Karpas-422 (cell line): ENCODE data around the gene CFAP119. TPM values are rescaled to one million over a fixed set of nuclear protein-coding genes. Genes with fewer than 3 reads are reported as not detected.

Experiments used
- DNase-seq: peaks from one replicate; pipeline ENCODE4 v3.0.0-alpha.2; 2015
- H2AFZ ChIP-seq: fragments of 200-600 bp; sonication (generic); 2 replicates; pipeline ENCODE4 v1.6.1; 2014; ENCODE audit warnings: antibody characterized with exemption, low read length, mixed read lengths
- H3K27ac ChIP-seq: fragments of 200-600 bp; sonication (generic); 2 replicates; pipeline ENCODE4 v1.5.1; 2014; ENCODE audit warnings: mild to moderate bottlenecking, low read length, moderate library complexity
- H3K27me3 ChIP-seq: fragments of 200-600 bp; sonication (generic); 2 replicates; pipeline ENCODE4 v1.6.1; 2014; ENCODE audit warnings: low read length, mixed read lengths
- H3K36me3 ChIP-seq: fragments of 200-600 bp; sonication (generic); 2 replicates; pipeline ENCODE4 v1.6.1; 2014; ENCODE audit warnings: low read length, mixed read lengths; ENCODE audit not compliant: insufficient read depth
- H3K4me1 ChIP-seq: fragments of 200-600 bp; sonication (generic); 2 replicates; pipeline ENCODE4 v1.6.1; 2014; ENCODE audit warnings: mild to moderate bottlenecking, low read length, mixed read lengths
- H3K4me2 ChIP-seq: fragments of 200-600 bp; sonication (generic); 2 replicates; pipeline ENCODE4 v1.6.1; 2014; ENCODE audit warnings: low read length, low read depth, mild to moderate bottlenecking; ENCODE audit not compliant: poor library complexity, severe bottlenecking
- H3K4me3 ChIP-seq: fragments of 200-600 bp; sonication (generic); 2 replicates; pipeline ENCODE4 v1.5.1; 2014; ENCODE audit warnings: mild to moderate bottlenecking, antibody characterized with exemption, low read length, mixed read lengths
- H3K79me2 ChIP-seq: fragments of 200-600 bp; sonication (generic); 2 replicates; pipeline ENCODE4 v1.6.1; 2014; ENCODE audit warnings: mild to moderate bottlenecking, low read length, mixed read lengths
- H3K9ac ChIP-seq: fragments of 200-600 bp; sonication (generic); 2 replicates; pipeline ENCODE4 v1.6.0; 2014; ENCODE audit warnings: low read length
- H3K9me2 ChIP-seq: fragments of 200-600 bp; sonication (generic), shearing (Covaris generic); replicated peaks from 2 replicates; pipeline ENCODE4 v1.6.0; 2014; ENCODE audit warnings: mild to moderate bottlenecking, low read length, moderate library complexity; ENCODE audit not compliant: insufficient read depth
- H3K9me3 ChIP-seq: fragments of 300-700, 200-600 bp; sonication (generic); 2 replicates; pipeline ENCODE4 v1.6.1; 2014; ENCODE audit warnings: low read length, mixed read lengths
- H4K20me1 ChIP-seq: fragments of 200-600 bp; sonication (generic); 2 replicates; pipeline ENCODE4 v1.6.1; 2014; ENCODE audit warnings: mild to moderate bottlenecking, antibody characterized with exemption, low read length, low read depth; ENCODE audit not compliant: insufficient read depth
- total RNA-seq: library from RNA; depleted of rRNA; stranded (reverse); fragments of >200 nt; shearing (Covaris generic); gene quantifications from 2 replicates; pipeline ENCODE4 v1.2.3, GENCODE V29; 2014; ENCODE audit warnings: low replicate concordance

Gene CFAP119
- total RNA-seq, 1 experiment from 2014 or later: 8.9 TPM

DNA sequence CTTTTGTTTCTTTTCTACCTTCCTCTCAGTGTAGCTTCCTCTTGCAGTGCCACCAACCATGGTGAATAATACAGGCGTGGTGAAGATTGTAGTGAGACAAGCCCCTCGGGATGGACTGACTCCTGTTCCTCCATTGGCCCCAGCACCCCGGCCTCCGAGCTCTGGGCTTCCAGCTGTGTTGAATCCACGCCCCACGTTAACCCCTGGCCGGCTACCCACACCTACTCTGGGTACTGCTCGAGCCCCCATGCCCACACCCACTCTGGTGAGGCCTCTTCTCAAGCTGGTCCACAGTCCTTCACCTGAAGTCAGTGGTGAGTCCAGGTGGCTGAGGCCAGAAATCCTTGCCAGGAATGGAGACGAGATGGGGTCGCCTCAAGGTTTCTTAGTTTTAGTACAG, 38.9 kb downstream of the CFAP119 start:
- Histone ChIP-seq H3K4me1 (no peaks in the 10 kb centered on the region), H3K9me2 (no peaks in the 10 kb centered on the region), H3K79me2 (peaks cover 20% of the 10 kb centered on the region), H3K27me3 (no peaks in the 10 kb centered on the region), H2AFZ (no peak overlapping the region), H4K20me1 (0 out of 2 replicates have a peak, but pooled peaks cover 7% of the 10 kb centered on the region), H3K36me3 (peaks cover 60% of the 10 kb centered on the region), H3K9ac (no peak overlapping the region), H3K9me3 (no peaks in the 10 kb centered on the region), H3K4me2 (no peak overlapping the region), H3K4me3 (no peak overlapping the region), H3K27ac (no peak overlapping the region)
- no peak for DNase-seq

DNA sequence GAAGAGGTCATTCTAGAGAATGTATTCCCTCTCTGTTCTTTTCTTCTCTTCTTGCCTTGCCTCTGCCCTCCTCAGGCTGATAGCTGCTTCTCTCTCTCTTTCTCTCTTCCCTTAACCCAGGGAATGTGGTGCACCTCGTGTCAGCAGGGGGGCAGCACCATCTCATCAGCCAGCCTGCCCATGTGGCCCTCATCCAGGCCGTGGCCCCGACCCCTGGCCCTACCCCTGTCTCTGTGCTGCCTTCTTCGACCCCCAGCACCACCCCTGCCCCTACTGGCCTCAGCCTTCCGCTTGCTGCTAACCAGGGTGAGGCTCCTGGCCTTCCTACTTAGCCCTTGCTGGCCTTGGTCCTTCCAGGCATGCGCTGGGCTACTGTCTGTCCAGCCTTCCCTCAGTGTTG, 39.4 kb downstream of the CFAP119 start:
- no peak overlapping the region for H3K27ac ChIP-seq
- H2AFZ ChIP-seq: no peak overlapping the region
- no peak for DNase-seq
- H3K9me2 ChIP-seq: no peaks in the 10 kb centered on the region
- no peaks in the 10 kb centered on the region for H3K27me3 ChIP-seq
- H3K9me3 ChIP-seq: no peaks in the 10 kb centered on the region
- H3K36me3 ChIP-seq: peaks cover 60% of the 10 kb centered on the region
- 0 out of 2 replicates have a peak, but pooled peaks cover 6% of the 10 kb centered on the region for H4K20me1 ChIP-seq
- H3K4me3 ChIP-seq: no peak overlapping the region
- no peak overlapping the region for H3K4me2 ChIP-seq
- no peak overlapping the region for H3K9ac ChIP-seq
- H3K79me2 ChIP-seq: peaks cover 20% of the 10 kb centered on the region
- no peaks in the 10 kb centered on the region for H3K4me1 ChIP-seq

DNA sequence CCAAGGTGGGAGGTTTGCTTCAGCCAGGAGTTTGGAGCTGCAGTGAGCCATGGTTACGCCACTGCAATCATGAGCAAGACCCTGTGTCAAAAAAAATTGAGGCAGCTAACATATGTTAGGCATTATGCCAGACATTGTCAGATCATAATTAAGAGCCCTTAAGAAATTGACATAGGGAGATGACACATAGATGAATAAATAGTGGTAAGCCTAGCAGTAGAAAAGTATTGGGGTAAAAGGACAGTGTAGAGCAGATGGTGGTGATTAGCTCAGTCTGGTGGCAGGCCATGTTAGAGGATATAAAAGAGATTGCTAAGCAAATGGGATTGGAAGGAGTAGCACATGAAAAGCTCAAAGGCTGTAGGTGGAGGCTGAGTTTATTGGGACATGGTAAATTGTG, 40.3 kb downstream of the CFAP119 start:
- Histone ChIP-seq H3K27ac (no peak overlapping the region), H3K9ac (no peak overlapping the region), H3K4me3 (no peak overlapping the region), H3K4me2 (no peak overlapping the region), H3K79me2 (peaks cover 28% of the 10 kb centered on the region), H3K36me3 (peaks cover 63% of the 10 kb centered on the region), H3K9me2 (no peaks in the 10 kb centered on the region), H3K27me3 (no peaks in the 10 kb centered on the region), H4K20me1 (peaks cover 13% of the 10 kb centered on the region; the same call in 1 of the 2 replicates), H2AFZ (no peak overlapping the region), H3K9me3 (no peaks in the 10 kb centered on the region), H3K4me1 (no peaks in the 10 kb centered on the region)
- DNase-seq: no peak

- no peak overlapping the region for H3K27ac ChIP-seq
- peaks cover 30% of the 10 kb centered on the region for H3K79me2 ChIP-seq
- H3K4me1 ChIP-seq: no peaks in the 10 kb centered on the region
- no peak for DNase-seq
- H3K27me3 ChIP-seq: no peaks in the 10 kb centered on the region
- H3K9ac ChIP-seq: no peak overlapping the region
- no peaks in the 10 kb centered on the region for H3K9me2 ChIP-seq
- peaks cover 65% of the 10 kb centered on the region for H3K36me3 ChIP-seq
- no peaks in the 10 kb centered on the region for H3K9me3 ChIP-seq
- no peak overlapping the region for H3K4me3 ChIP-seq
- H3K4me2 ChIP-seq: no peak overlapping the region
- H2AFZ ChIP-seq: no peak overlapping the region
- peaks cover 15% of the 10 kb centered on the region; the same call in 1 of the 2 replicates for H4K20me1 ChIP-seq
These were observed 40.7 kb downstream of the CFAP119 start for GRCh38 chr16:30721167-30721566.

- Histone ChIP-seq H3K9me2 (no peaks in the 10 kb centered on the region), H4K20me1 (peaks cover 15% of the 10 kb centered on the region; the same call in 1 of the 2 replicates), H3K79me2 (peaks cover 30% of the 10 kb centered on the region), H3K4me2 (no peak overlapping the region), H2AFZ (no peak overlapping the region), H3K4me3 (no peak overlapping the region), H3K36me3 (peaks cover 65% of the 10 kb centered on the region), H3K27me3 (no peaks in the 10 kb centered on the region), H3K27ac (no peak overlapping the region), H3K4me1 (no peaks in the 10 kb centered on the region), H3K9ac (no peak overlapping the region), H3K9me3 (no peaks in the 10 kb centered on the region)
- DNase-seq: no peak
These were observed 41.2 kb downstream of the CFAP119 start for GRCh38 chr16:30720694-30721093.

GRCh38 chr16:30720086-30720485, 41.8 kb downstream of the CFAP119 start:
- Histone ChIP-seq H3K79me2 (peaks cover 29% of the 10 kb centered on the region), H2AFZ (no peak overlapping the region), H3K9ac (no peak overlapping the region), H3K9me2 (no peaks in the 10 kb centered on the region), H3K27ac (no peak overlapping the region), H3K9me3 (no peaks in the 10 kb centered on the region), H3K36me3 (peaks cover 63% of the 10 kb centered on the region), H3K4me2 (no peak overlapping the region), H4K20me1 (peaks cover 15% of the 10 kb centered on the region; the same call in 1 of the 2 replicates), H3K4me3 (no peak overlapping the region), H3K4me1 (no peaks in the 10 kb centered on the region), H3K27me3 (no peaks in the 10 kb centered on the region)
- no peak for DNase-seq

DNA sequence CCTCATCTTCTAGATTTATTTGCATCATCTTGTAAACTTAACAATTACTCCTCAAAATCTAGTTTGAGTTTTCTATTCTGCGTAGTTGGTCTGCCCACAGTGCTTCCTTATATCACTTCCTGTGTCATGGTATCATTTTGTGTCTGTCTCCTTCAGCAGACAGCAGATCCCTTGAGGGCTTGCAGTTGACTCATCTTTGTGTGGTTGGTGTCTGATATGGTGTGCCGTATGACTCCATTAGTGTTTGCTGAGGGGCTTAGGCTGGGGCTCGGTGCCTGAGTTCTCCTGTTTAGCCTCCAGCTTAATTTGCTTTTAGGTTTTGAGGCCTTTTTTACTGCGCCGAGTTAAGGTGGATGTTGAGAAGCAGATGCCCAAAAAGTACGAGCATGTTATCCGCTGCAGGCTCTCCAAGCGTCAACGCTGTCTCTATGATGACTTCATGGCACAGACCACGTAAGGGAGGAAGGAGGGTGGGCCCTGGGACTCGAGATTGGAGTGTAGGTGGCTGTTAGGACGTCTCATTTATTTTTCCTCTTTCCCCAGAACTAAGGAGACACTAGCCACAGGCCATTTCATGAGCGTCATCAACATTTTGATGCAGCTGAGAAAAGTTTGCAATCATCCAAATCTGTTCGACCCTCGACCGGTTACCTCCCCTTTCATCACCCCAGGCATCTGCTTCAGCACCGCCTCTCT, 46.0 kb downstream of the CFAP119 start:
- Histone ChIP-seq H2AFZ (no peak overlapping the region), H3K4me3 (no peak overlapping the region), H3K79me2 (peaks cover 32% of the 10 kb centered on the region), H3K27ac (no peak overlapping the region), H3K36me3 (peaks cover 49% of the 10 kb centered on the region), H3K9me3 (no peaks in the 10 kb centered on the region), H3K27me3 (no peaks in the 10 kb centered on the region), H4K20me1 (peaks cover 15% of the 10 kb centered on the region; the same call in 1 of the 2 replicates), H3K9ac (no peak overlapping the region), H3K4me2 (no peak overlapping the region), H3K4me1 (no peaks in the 10 kb centered on the region), H3K9me2 (no peaks in the 10 kb centered on the region)
- no peak for DNase-seq

- Histone ChIP-seq H3K27ac (no peak overlapping the region), H3K9me3 (no peaks in the 10 kb centered on the region)
These were observed 50.1 kb downstream of the CFAP119 start for GRCh38 chr16:30711712-30712111.

More at GRCh38 chr16:30711712-30712111, 50.1 kb downstream of the CFAP119 start:
- Histone ChIP-seq H3K9ac (no peak overlapping the region), H3K9me2 (no peaks in the 10 kb centered on the region), H3K4me2 (no peak overlapping the region), H3K4me3 (no peak overlapping the region), H3K4me1 (no peaks in the 10 kb centered on the region), H4K20me1 (0 out of 2 replicates have a peak, but pooled peaks cover 6% of the 10 kb centered on the region), H2AFZ (no peak overlapping the region), H3K27me3 (no peaks in the 10 kb centered on the region), H3K79me2 (peaks cover 20% of the 10 kb centered on the region), H3K36me3 (peaks cover 77% of the 10 kb centered on the region)
- no peak for DNase-seq
